Activated CD4-positive, CD25-positive, alpha-beta regulatory T cell treated with anti-CD3 and anti-CD28 coated beads, Interleukin-2, amount 50 U/mL, for 24 hours (primary cell): Measurements from ENCODE around the gene TMEM254.
A peak's percentile ranks its signal among the peaks of the same experiment; 100 is the strongest.
"Not testable (repeated sequence)": the region's sequence is repeated elsewhere in the genome, so short reads cannot be mapped to it uniquely, and the experiment has no call there.

ENCODE experiments used
- ATAC-seq, 2 donors: fragments of 150-1000 bp; cut with Tn5 transposase; one replicate each; pipeline ENCODE4 v1.10.0; 2021; ENCODE audit warnings: mild to moderate bottlenecking in 1 of 2, moderate library complexity in 1 of 2

The TMEM254 gene

GRCh38 chr10:80077869-80078447 is 507 bp upstream of the TMEM254 start:
- ATAC-seq: no peak

GRCh38 chr10:80079312-80079719 is 851 bp downstream of the TMEM254 start:
- ATAC-seq: no peak

GRCh38 chr10:80081026-80081425 is 2.6 kb downstream of the TMEM254 start:
- no peak for ATAC-seq

- ATAC-seq: no peak
Observed at GRCh38 chr10:80081801-80082750, 3.6 kb downstream of the TMEM254 start.

- no peak for ATAC-seq
Observed at GRCh38 chr10:80090121-80090520, 11.7 kb downstream of the TMEM254 start.

GRCh38 chr10:80094231-80094630 is 15.8 kb downstream of the TMEM254 start:
- ATAC-seq: no peak

- not testable (repeated sequence) for ATAC-seq
Observed at GRCh38 chr10:80098272-80098671, 19.8 kb downstream of the TMEM254 start.

- ATAC-seq: not testable (repeated sequence)
Observed at GRCh38 chr10:80099295-80099694, 20.8 kb downstream of the TMEM254 start.

GRCh38 chr10:80100116-80100515 is 21.7 kb downstream of the TMEM254 start:
- ATAC-seq: no peak

- ATAC-seq: no peak
Observed at GRCh38 chr10:80100861-80101695, 22.6 kb downstream of the TMEM254 start.

- peak in 1 of 2 donors; percentile 43 for ATAC-seq
Observed at GRCh38 chr10:80104066-80104926, 25.8 kb downstream of the TMEM254 start.

GRCh38 chr10:80108576-80109239 is 30.2 kb downstream of the TMEM254 start:
- ATAC-seq: no peak

GRCh38 chr10:80110986-80111385 is 32.5 kb downstream of the TMEM254 start:
- no peak for ATAC-seq

- no peak for ATAC-seq
Observed at GRCh38 chr10:80118669-80119068, 40.2 kb downstream of the TMEM254 start.

- ATAC-seq: no peak
Observed at GRCh38 chr10:80122110-80122710, 43.7 kb downstream of the TMEM254 start.

- no peak for ATAC-seq
Observed at GRCh38 chr10:80122746-80123145, 44.3 kb downstream of the TMEM254 start.

GRCh38 chr10:80126876-80127275 is 48.4 kb downstream of the TMEM254 start:
- ATAC-seq: no peak

- ATAC-seq: no peak
Observed at GRCh38 chr10:80131499-80131901, 53.0 kb downstream of the TMEM254 start.

GRCh38 chr10:80132299-80133139 is 54.1 kb downstream of the TMEM254 start, which contains the start of gene PLAC9:
PLAC9 (plus strand) TSS chr10:80132730; CDS start chr10:80132763, 33 bp downstream.
- ATAC-seq: no peak

- no peak for ATAC-seq
Observed at GRCh38 chr10:80133206-80133605, 54.7 kb downstream of the TMEM254 start.
